Osteoblast (primary cell): ENCODE data around the gene IPO11. TPM values are rescaled to one million over a fixed set of nuclear protein-coding genes. Genes with fewer than 3 reads are reported as not detected.

Experiments used
- DNase-seq: peaks from one replicate; pipeline ENCODE4 v3.0.0; 2011; ENCODE audit warnings: low spot score, mixed read lengths; ENCODE audit not compliant: insufficient read length; ENCODE audit errors: missing footprints
- H2AFZ ChIP-seq: 2 replicates; pipeline ENCODE4 v1.6.0; 2011; ENCODE audit warnings: mild to moderate bottlenecking, low read length
- H3K27ac ChIP-seq: 2 replicates; pipeline ENCODE4 v1.5.1; 2011; ENCODE audit warnings: mild to moderate bottlenecking, low read depth, low read length, moderate library complexity
- H3K27me3 ChIP-seq: 2 replicates; pipeline ENCODE4 v1.6.0; 2012; ENCODE audit warnings: mild to moderate bottlenecking, control low read depth, inconsistent platforms, low read length, moderate library complexity; ENCODE audit not compliant: insufficient read depth
- H3K36me3 ChIP-seq: 2 replicates; pipeline ENCODE4 v1.5.1; 2011; ENCODE audit warnings: mild to moderate bottlenecking, low read length, control low read depth, moderate library complexity; ENCODE audit not compliant: insufficient read depth
- H3K4me1 ChIP-seq: 2 replicates; pipeline ENCODE4 v1.5.1; 2011; ENCODE audit warnings: mild to moderate bottlenecking, low read length, control low read depth, moderate library complexity; ENCODE audit not compliant: insufficient read depth
- H3K4me2 ChIP-seq: 2 replicates; pipeline ENCODE4 v1.6.0; 2011; ENCODE audit warnings: mild to moderate bottlenecking, low read length; ENCODE audit not compliant: insufficient read depth
- H3K4me3 ChIP-seq: fragments of 200-600 bp; sonication (generic); 3 replicates; pipeline ENCODE4 v1.5.1; 2012; ENCODE audit warnings: mild to moderate bottlenecking, low read length, inconsistent platforms; ENCODE audit not compliant: insufficient read depth
- H3K79me2 ChIP-seq: 2 replicates; pipeline ENCODE4 v1.6.0; 2012; ENCODE audit warnings: mild to moderate bottlenecking, low read length, control low read depth, inconsistent platforms; ENCODE audit not compliant: insufficient read depth
- H3K9me3 ChIP-seq: 2 replicates; pipeline ENCODE4 v1.5.1; 2011; ENCODE audit warnings: low read depth, low read length, control low read depth
- H4K20me1 ChIP-seq: 2 replicates; pipeline ENCODE4 v1.6.0; 2012; ENCODE audit warnings: mild to moderate bottlenecking, low read length, control low read depth; ENCODE audit not compliant: insufficient read depth
- CTCF ChIP-seq: IDR thresholded peaks from 2 replicates; pipeline ENCODE4 v1.5.1; 2011; ENCODE audit warnings: mild to moderate bottlenecking, low read depth, low read length, moderate library complexity; ENCODE audit errors: extremely low read depth
- total RNA-seq: library from RNA; depleted of rRNA; stranded (reverse); fragments of >200 nt; gene quantifications from 2 replicates; pipeline ENCODE4 v1.2.3, GENCODE V29; 2012

IPO11 gene
- total RNA-seq, 1 donor, result 24.2 TPM

- Histone ChIP-seq H3K79me2 (no peaks in the 10 kb centered on the region), H3K4me1 (no peaks in the 10 kb centered on the region), H2AFZ (no peak overlapping the region), H3K36me3 (no peaks in the 10 kb centered on the region), H4K20me1 (no peaks in the 10 kb centered on the region), H3K27ac (no peak overlapping the region), H3K4me2 (no peak overlapping the region), H3K27me3 (no peaks in the 10 kb centered on the region), H3K4me3 (no peak overlapping the region), H3K9me3 (no peaks in the 10 kb centered on the region)
- no peak for DNase-seq
- no peak for TF ChIP-seq CTCF
Measured at GRCh38 chr5:62577488-62577887, 164.9 kb downstream of the IPO11 start.

- Histone ChIP-seq H3K36me3 (no peaks in the 10 kb centered on the region), H3K27ac (no peak within 1 kb of the TSS), H3K27me3 (no peaks in the 10 kb centered on the region), H3K4me3 (no peak within 1 kb of the TSS), H3K4me1 (no peaks in the 10 kb centered on the region), H3K4me2 (no peak within 1 kb of the TSS), H3K9me3 (no peaks in the 10 kb centered on the region), H3K79me2 (no peaks in the 10 kb centered on the region), H4K20me1 (no peaks in the 10 kb centered on the region), H2AFZ (no peak within 1 kb of the TSS)
- no peak for DNase-seq
- TF ChIP-seq CTCF, result no peak
Measured at GRCh38 chr5:62578540-62578939, 166.0 kb downstream of the IPO11 start, which contains the start of gene LRRC70. TSS of gene LRRC70 (plus strand) at chr5:62578819. CDS start at chr5:62579439, 620 bp downstream.

DNA sequence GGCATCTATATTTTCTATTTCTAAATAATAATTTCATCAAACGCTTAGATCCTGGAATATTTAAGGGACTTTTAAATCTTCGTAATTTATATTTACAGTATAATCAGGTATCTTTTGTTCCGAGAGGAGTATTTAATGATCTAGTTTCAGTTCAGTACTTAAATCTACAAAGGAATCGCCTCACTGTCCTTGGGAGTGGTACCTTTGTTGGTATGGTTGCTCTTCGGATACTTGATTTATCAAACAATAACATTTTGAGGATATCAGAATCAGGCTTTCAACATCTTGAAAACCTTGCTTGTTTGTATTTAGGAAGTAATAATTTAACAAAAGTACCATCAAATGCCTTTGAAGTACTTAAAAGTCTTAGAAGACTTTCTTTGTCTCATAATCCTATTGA lies 167.2 kb downstream of the IPO11 start:
- Histone ChIP-seq H3K27ac (no peak overlapping the region), H3K27me3 (no peaks in the 10 kb centered on the region), H4K20me1 (no peaks in the 10 kb centered on the region), H3K79me2 (no peaks in the 10 kb centered on the region), H3K36me3 (no peaks in the 10 kb centered on the region), H3K4me1 (no peaks in the 10 kb centered on the region), H3K9me3 (no peaks in the 10 kb centered on the region), H2AFZ (no peak overlapping the region), H3K4me2 (no peak overlapping the region), H3K4me3 (no peak overlapping the region)
- DNase-seq, result no peak
- no peak for TF ChIP-seq CTCF

GRCh38 chr5:62581836-62582597 lies 169.5 kb downstream of the IPO11 start:
- peak; percentile 49 for DNase-seq
- no peak for TF ChIP-seq CTCF
- no peaks in the 10 kb centered on the region for H3K79me2 ChIP-seq
- H3K9me3 ChIP-seq, result no peaks in the 10 kb centered on the region
- no peaks in the 10 kb centered on the region for H4K20me1 ChIP-seq
- H3K4me2 ChIP-seq, result no peak overlapping the region
- no peak overlapping the region for H3K4me3 ChIP-seq
- no peaks in the 10 kb centered on the region for H3K36me3 ChIP-seq
- H3K4me1 ChIP-seq, result no peaks in the 10 kb centered on the region
- no peak overlapping the region for H2AFZ ChIP-seq
- H3K27ac ChIP-seq, result no peak overlapping the region
- no peaks in the 10 kb centered on the region for H3K27me3 ChIP-seq
